ENCODE measurements around the gene PLTP. TPM values are rescaled to one million over a fixed set of nuclear protein-coding genes. Genes with fewer than 3 reads are reported as not detected.

PLTP gene
- total RNA-seq, 1 donor from 2014 or later = 48.5 TPM

DNA sequence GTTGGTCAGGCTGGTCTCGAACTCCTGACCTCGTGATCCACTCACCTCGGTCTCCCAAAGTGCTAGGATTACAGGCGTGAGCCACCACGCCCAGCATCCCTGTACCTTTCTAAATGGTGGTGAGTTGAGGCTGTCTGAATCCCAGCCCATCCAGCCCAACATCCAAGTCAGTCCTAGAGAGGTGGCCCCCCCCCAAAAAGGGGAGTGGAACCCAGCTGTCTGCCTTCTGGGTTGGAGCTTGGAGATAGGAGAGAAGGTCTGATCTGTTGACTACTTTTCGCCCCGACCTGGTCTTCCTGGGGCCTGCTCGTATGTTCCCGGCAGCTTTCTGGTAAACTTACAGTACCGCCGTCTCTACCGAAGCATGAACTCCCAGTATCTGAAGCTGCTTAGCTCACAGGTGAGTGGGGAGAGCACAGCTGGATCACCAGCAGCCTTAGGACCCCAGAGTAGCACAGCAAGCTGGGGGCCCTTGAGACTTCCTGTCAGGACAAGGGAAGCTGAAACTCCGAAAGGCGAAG is 15.3 kb downstream of the PLTP start:
- Mint-ChIP-seq H3K27ac (ENCODE audit: unreplicated experiment) (no peak overlapping the region), H3K4me3 (ENCODE audit: unreplicated experiment) (no peak overlapping the region), H3K9me3 (ENCODE audit: low read depth) (no peaks in the 10 kb centered on the region), H3K4me1 (ENCODE audit: low read depth) (peaks cover 14% of the 10 kb centered on the region), H3K36me3 (ENCODE audit: low read depth) (peaks cover 15% of the 10 kb centered on the region), H3K27me3 (ENCODE audit: low read depth) (no peaks in the 10 kb centered on the region)
- TF ChIP-seq, protein P1, sequence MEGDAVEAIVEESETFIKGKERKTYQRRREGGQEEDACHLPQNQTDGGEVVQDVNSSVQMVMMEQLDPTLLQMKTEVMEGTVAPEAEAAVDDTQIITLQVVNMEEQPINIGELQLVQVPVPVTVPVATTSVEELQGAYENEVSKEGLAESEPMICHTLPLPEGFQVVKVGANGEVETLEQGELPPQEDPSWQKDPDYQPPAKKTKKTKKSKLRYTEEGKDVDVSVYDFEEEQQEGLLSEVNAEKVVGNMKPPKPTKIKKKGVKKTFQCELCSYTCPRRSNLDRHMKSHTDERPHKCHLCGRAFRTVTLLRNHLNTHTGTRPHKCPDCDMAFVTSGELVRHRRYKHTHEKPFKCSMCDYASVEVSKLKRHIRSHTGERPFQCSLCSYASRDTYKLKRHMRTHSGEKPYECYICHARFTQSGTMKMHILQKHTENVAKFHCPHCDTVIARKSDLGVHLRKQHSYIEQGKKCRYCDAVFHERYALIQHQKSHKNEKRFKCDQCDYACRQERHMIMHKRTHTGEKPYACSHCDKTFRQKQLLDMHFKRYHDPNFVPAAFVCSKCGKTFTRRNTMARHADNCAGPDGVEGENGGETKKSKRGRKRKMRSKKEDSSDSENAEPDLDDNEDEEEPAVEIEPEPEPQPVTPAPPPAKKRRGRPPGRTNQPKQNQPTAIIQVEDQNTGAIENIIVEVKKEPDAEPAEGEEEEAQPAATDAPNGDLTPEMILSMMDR (IDR thresholded peaks at IDR 0.05) = no peak
- DNase-seq (ENCODE audit: low spot score) = no peak

DNA sequence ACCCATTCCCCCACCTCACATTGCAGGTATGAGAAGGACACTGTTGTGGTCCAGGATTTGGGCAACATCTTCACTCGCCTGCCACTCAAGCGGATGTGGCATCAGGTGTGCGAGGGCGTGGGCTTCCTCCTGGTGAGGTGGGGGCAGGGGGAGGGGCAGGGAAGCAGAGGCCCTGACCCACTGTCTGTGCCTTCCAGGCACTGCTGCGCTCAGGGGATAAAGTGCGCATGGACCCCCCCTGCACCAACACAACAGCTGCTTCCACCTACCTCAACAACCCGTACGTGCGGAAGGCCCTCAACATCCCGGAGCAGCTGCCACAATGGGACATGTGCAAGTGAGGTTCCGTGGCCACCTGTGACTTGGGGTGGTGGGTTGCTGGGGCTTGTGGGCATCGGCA is 17.2 kb downstream of the PLTP start:
- Mint-ChIP-seq H3K27ac (ENCODE audit: unreplicated experiment) (no peak overlapping the region), H3K4me1 (ENCODE audit: low read depth) (peaks cover 18% of the 10 kb centered on the region), H3K36me3 (ENCODE audit: low read depth) (peaks cover 15% of the 10 kb centered on the region), H3K4me3 (ENCODE audit: unreplicated experiment) (no peak overlapping the region), H3K27me3 (ENCODE audit: low read depth) (no peaks in the 10 kb centered on the region), H3K9me3 (ENCODE audit: low read depth) (no peaks in the 10 kb centered on the region)
- TF ChIP-seq, protein P1 (IDR thresholded peaks at IDR 0.05) = no peak
- no peak for DNase-seq (ENCODE audit: low spot score)

DNA sequence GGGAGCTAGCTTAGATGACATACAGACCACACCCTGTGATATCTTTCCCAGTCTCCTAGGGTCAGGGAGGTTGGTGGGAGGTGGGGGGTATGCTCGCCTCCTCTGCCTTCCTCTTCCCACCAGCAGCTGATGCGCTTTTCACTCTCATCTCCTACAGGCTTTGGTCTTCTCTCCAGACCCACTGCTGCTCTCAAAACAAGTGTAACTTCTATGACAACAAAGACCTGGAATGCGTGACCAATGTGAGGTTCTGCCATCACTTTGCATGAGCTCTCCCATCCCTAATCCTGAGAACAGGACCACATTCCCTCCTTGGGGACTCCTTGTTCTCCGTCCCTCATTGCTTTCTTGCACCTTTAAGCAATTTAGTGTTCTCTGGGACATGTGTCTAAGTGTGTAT is 18.1 kb downstream of the PLTP start:
- peaks cover 20% of the 10 kb centered on the region for H3K4me1 Mint-ChIP-seq (ENCODE audit: low read depth)
- DNase-seq (ENCODE audit: low spot score) = no peak
- no peaks in the 10 kb centered on the region for H3K27me3 Mint-ChIP-seq (ENCODE audit: low read depth)
- H3K4me3 Mint-ChIP-seq (ENCODE audit: unreplicated experiment) = no peak overlapping the region
- peaks cover 13% of the 10 kb centered on the region for H3K36me3 Mint-ChIP-seq (ENCODE audit: low read depth)
- TF ChIP-seq, protein P1 (IDR thresholded peaks at IDR 0.05) = no peak
- H3K27ac Mint-ChIP-seq (ENCODE audit: unreplicated experiment) = no peak overlapping the region
- no peaks in the 10 kb centered on the region for H3K9me3 Mint-ChIP-seq (ENCODE audit: low read depth)

DNA sequence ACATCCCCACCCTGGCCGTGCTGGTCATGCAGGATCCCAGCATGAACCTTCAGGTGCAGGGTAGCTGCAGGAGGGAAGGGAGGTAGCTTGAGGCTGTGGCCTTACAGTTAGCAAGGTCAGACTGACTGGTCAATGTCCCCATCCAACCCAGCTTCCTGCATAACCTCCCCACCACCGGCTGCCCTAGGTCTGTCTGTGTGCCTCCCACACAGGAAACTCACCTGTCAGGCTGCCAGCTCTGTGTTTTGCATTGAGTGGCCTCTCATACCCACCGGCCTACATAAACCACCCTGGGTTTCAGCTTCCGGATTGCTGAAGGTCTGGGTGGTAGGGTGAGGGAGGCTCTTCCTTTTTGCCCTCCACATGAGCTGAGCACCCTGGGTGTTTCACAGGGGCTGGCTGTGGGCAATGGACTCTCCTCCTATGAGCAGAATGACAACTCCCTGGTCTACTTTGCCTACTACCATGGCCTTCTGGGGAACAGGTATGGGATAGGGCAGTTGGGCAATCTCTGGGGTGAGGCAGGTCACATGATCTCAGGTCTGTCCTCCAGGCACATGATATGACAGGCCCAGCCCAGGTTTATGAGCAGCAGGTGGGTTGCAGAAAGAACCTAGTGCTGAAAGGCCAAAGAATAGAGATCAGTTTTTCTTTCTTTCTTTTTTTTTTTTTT is 19.0 kb downstream of the PLTP start:
- Mint-ChIP-seq H3K36me3 (ENCODE audit: low read depth) (peaks cover 10% of the 10 kb centered on the region), H3K27ac (ENCODE audit: unreplicated experiment) (no peak overlapping the region), H3K27me3 (ENCODE audit: low read depth) (no peaks in the 10 kb centered on the region), H3K4me1 (ENCODE audit: low read depth) (peaks cover 20% of the 10 kb centered on the region), H3K4me3 (ENCODE audit: unreplicated experiment) (peak overlapping the region; percentile 91), H3K9me3 (ENCODE audit: low read depth) (no peaks in the 10 kb centered on the region)
- no peak for DNase-seq (ENCODE audit: low spot score)
- TF ChIP-seq, protein P1 (IDR thresholded peaks at IDR 0.05) = no peak

DNA sequence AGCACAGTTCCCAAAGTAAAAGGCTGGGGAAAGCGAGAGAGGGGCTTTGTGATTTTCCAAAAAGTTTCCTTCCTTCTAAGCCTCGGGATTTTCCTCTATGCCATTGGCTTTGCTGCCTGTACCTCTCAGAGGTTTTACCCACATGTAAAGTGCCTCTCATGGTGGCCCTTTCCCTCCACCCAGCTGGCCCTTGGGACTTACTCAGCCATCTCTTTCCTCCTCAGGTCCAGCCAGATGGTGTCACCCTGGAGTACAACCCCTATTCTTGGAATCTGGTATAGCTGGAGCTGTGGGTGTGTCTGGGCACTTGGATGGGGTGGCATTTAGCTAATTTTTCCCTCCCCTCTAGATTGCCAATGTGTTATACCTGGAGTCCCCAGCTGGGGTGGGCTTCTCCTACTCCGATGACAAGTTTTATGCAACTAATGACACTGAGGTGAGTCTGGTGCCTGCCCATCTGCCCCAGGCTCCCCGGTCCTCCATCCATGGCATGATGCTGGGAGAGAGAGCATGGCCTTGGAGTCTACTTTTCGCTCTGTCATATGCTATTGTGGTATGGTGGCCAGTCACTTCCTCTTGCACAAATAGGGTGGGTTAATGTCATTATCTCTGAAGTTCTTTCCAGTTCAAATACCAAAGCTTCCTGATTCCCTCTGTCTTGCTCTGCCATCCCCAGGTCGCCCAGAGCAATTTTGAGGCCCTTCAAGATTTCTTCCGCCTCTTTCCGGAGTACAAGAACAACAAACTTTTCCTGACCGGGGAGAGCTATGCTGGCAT is 19.7 kb downstream of the PLTP start:
- H3K9me3 Mint-ChIP-seq (ENCODE audit: low read depth) = no peaks in the 10 kb centered on the region
- peaks cover 20% of the 10 kb centered on the region for H3K4me1 Mint-ChIP-seq (ENCODE audit: low read depth)
- TF ChIP-seq, protein P1 (IDR thresholded peaks at IDR 0.05) = peak; percentile 50
- H3K27me3 Mint-ChIP-seq (ENCODE audit: low read depth) = no peaks in the 10 kb centered on the region
- peak overlapping the region; percentile 71 for H3K27ac Mint-ChIP-seq (ENCODE audit: unreplicated experiment)
- DNase-seq (ENCODE audit: low spot score) = no peak
- peak overlapping the region; percentile 91 for H3K4me3 Mint-ChIP-seq (ENCODE audit: unreplicated experiment)
- H3K36me3 Mint-ChIP-seq (ENCODE audit: low read depth) = peaks cover 7% of the 10 kb centered on the region
